ENCODE measurements around the gene CD81.

The CD81 gene

GRCh38 chr11:2425506-2425905 lies 48.4 kb downstream of the CD81 start:
- peaks cover 7% of the 10 kb centered on the region for H3K27me3 ChIP-seq (ENCODE audit: control insufficient read depth, insufficient read depth, low read length)
- no peak overlapping the region for H3K9ac ChIP-seq (ENCODE audit: low read length)
- no peak overlapping the region for H3K4me3 ChIP-seq (ENCODE audit: low read length)
- no peaks in the 10 kb centered on the region for H3K36me3 ChIP-seq (ENCODE audit: control insufficient read depth, insufficient read depth, low read length)
- H3K4me1 ChIP-seq (ENCODE audit: control insufficient read depth, insufficient read depth, low read length): peaks cover 19% of the 10 kb centered on the region
- H3K9me3 ChIP-seq (ENCODE audit: control insufficient read depth, low read length): no peaks in the 10 kb centered on the region

- Histone ChIP-seq H3K27me3 (ENCODE audit: control insufficient read depth, insufficient read depth, low read length) (peaks cover 2% of the 10 kb centered on the region), H3K9me3 (ENCODE audit: control insufficient read depth, low read length) (no peaks in the 10 kb centered on the region), H3K4me1 (ENCODE audit: control insufficient read depth, insufficient read depth, low read length) (peaks cover 13% of the 10 kb centered on the region), H3K9ac (ENCODE audit: low read length) (no peak overlapping the region), H3K36me3 (ENCODE audit: control insufficient read depth, insufficient read depth, low read length) (no peaks in the 10 kb centered on the region), H3K4me3 (ENCODE audit: low read length) (no peak overlapping the region)
Observed at GRCh38 chr11:2426221-2426620, 49.1 kb downstream of the CD81 start.

GRCh38 chr11:2426826-2427521 lies 49.9 kb downstream of the CD81 start:
- Histone ChIP-seq H3K9ac (ENCODE audit: low read length) (no peak overlapping the region), H3K4me1 (ENCODE audit: control insufficient read depth, insufficient read depth, low read length) (peaks cover 13% of the 10 kb centered on the region)

GRCh38 chr11:2427721-2428321 lies 50.7 kb downstream of the CD81 start:
- H3K4me1 ChIP-seq (ENCODE audit: control insufficient read depth, insufficient read depth, low read length): peaks cover 13% of the 10 kb centered on the region
- no peak overlapping the region for H3K4me3 ChIP-seq (ENCODE audit: low read length)
- no peaks in the 10 kb centered on the region for H3K27me3 ChIP-seq (ENCODE audit: control insufficient read depth, insufficient read depth, low read length)
- H3K9ac ChIP-seq (ENCODE audit: low read length): no peak overlapping the region
- H3K36me3 ChIP-seq (ENCODE audit: control insufficient read depth, insufficient read depth, low read length): no peaks in the 10 kb centered on the region
- H3K9me3 ChIP-seq (ENCODE audit: control insufficient read depth, low read length): no peaks in the 10 kb centered on the region

More at GRCh38 chr11:2426826-2427521, 49.9 kb downstream of the CD81 start:
- H3K27me3 ChIP-seq (ENCODE audit: control insufficient read depth, insufficient read depth, low read length): no peaks in the 10 kb centered on the region
- H3K9me3 ChIP-seq (ENCODE audit: control insufficient read depth, low read length): no peaks in the 10 kb centered on the region
- H3K36me3 ChIP-seq (ENCODE audit: control insufficient read depth, insufficient read depth, low read length): no peaks in the 10 kb centered on the region
- H3K4me3 ChIP-seq (ENCODE audit: low read length): no peak overlapping the region

- Histone ChIP-seq H3K9ac (ENCODE audit: low read length) (no peak overlapping the region), H3K27me3 (ENCODE audit: control insufficient read depth, insufficient read depth, low read length) (no peaks in the 10 kb centered on the region), H3K4me1 (ENCODE audit: control insufficient read depth, insufficient read depth, low read length) (peaks cover 13% of the 10 kb centered on the region), H3K9me3 (ENCODE audit: control insufficient read depth, low read length) (no peaks in the 10 kb centered on the region), H3K36me3 (ENCODE audit: control insufficient read depth, insufficient read depth, low read length) (no peaks in the 10 kb centered on the region), H3K4me3 (ENCODE audit: low read length) (no peak overlapping the region)
Observed at GRCh38 chr11:2428322-2428795, 51.2 kb downstream of the CD81 start.

GRCh38 chr11:2431395-2431794 lies 54.3 kb downstream of the CD81 start:
- Histone ChIP-seq H3K36me3 (ENCODE audit: control insufficient read depth, insufficient read depth, low read length) (no peaks in the 10 kb centered on the region), H3K27me3 (ENCODE audit: control insufficient read depth, insufficient read depth, low read length) (no peaks in the 10 kb centered on the region), H3K4me1 (ENCODE audit: control insufficient read depth, insufficient read depth, low read length) (peaks cover 13% of the 10 kb centered on the region), H3K4me3 (ENCODE audit: low read length) (no peak overlapping the region), H3K9ac (ENCODE audit: low read length) (no peak overlapping the region), H3K9me3 (ENCODE audit: control insufficient read depth, low read length) (no peaks in the 10 kb centered on the region)

GRCh38 chr11:2432171-2432621 lies 55.1 kb downstream of the CD81 start:
- H3K4me1 ChIP-seq (ENCODE audit: control insufficient read depth, insufficient read depth, low read length): peaks cover 6% of the 10 kb centered on the region
- no peak overlapping the region for H3K9ac ChIP-seq (ENCODE audit: low read length)
- peaks cover 3% of the 10 kb centered on the region for H3K27me3 ChIP-seq (ENCODE audit: control insufficient read depth, insufficient read depth, low read length)
- no peaks in the 10 kb centered on the region for H3K36me3 ChIP-seq (ENCODE audit: control insufficient read depth, insufficient read depth, low read length)
- H3K9me3 ChIP-seq (ENCODE audit: control insufficient read depth, low read length): no peaks in the 10 kb centered on the region
- H3K4me3 ChIP-seq (ENCODE audit: low read length): no peak overlapping the region

GRCh38 chr11:2432628-2433071 lies 55.5 kb downstream of the CD81 start:
- Histone ChIP-seq H3K36me3 (ENCODE audit: control insufficient read depth, insufficient read depth, low read length) (no peaks in the 10 kb centered on the region), H3K4me3 (ENCODE audit: low read length) (no peak overlapping the region), H3K9me3 (ENCODE audit: control insufficient read depth, low read length) (no peaks in the 10 kb centered on the region), H3K4me1 (ENCODE audit: control insufficient read depth, insufficient read depth, low read length) (peaks cover 1% of the 10 kb centered on the region), H3K27me3 (ENCODE audit: control insufficient read depth, insufficient read depth, low read length) (peaks cover 8% of the 10 kb centered on the region), H3K9ac (ENCODE audit: low read length) (no peak overlapping the region)

- Histone ChIP-seq H3K4me1 (ENCODE audit: control insufficient read depth, insufficient read depth, low read length) (no peaks in the 10 kb centered on the region), H3K27me3 (ENCODE audit: control insufficient read depth, insufficient read depth, low read length) (peaks cover 8% of the 10 kb centered on the region), H3K9me3 (ENCODE audit: control insufficient read depth, low read length) (no peaks in the 10 kb centered on the region), H3K9ac (ENCODE audit: low read length) (no peak overlapping the region), H3K36me3 (ENCODE audit: control insufficient read depth, insufficient read depth, low read length) (no peaks in the 10 kb centered on the region), H3K4me3 (ENCODE audit: low read length) (no peak overlapping the region)
Observed at GRCh38 chr11:2433106-2433925, 56.2 kb downstream of the CD81 start.

GRCh38 chr11:2434008-2434407 lies 56.9 kb downstream of the CD81 start:
- Histone ChIP-seq H3K36me3 (ENCODE audit: control insufficient read depth, insufficient read depth, low read length) (no peaks in the 10 kb centered on the region), H3K9me3 (ENCODE audit: control insufficient read depth, low read length) (no peaks in the 10 kb centered on the region), H3K4me3 (ENCODE audit: low read length) (no peak overlapping the region), H3K4me1 (ENCODE audit: control insufficient read depth, insufficient read depth, low read length) (no peaks in the 10 kb centered on the region), H3K9ac (ENCODE audit: low read length) (no peak overlapping the region), H3K27me3 (ENCODE audit: control insufficient read depth, insufficient read depth, low read length) (peaks cover 8% of the 10 kb centered on the region)

GRCh38 chr11:2434506-2435255 lies 57.6 kb downstream of the CD81 start:
- H3K27me3 ChIP-seq (ENCODE audit: control insufficient read depth, insufficient read depth, low read length): peaks cover 8% of the 10 kb centered on the region
- H3K36me3 ChIP-seq (ENCODE audit: control insufficient read depth, insufficient read depth, low read length): no peaks in the 10 kb centered on the region
- H3K9me3 ChIP-seq (ENCODE audit: control insufficient read depth, low read length): no peaks in the 10 kb centered on the region
- no peak overlapping the region for H3K9ac ChIP-seq (ENCODE audit: low read length)
- no peak overlapping the region for H3K4me3 ChIP-seq (ENCODE audit: low read length)
- H3K4me1 ChIP-seq (ENCODE audit: control insufficient read depth, insufficient read depth, low read length): no peaks in the 10 kb centered on the region

All from mucosa of stomach (tissue), 1 donor.